HFF-Myc (cell line): ENCODE measurements around the gene ADGRG3.
"Not testable (repeated sequence)": the region's sequence is repeated elsewhere in the genome, so short reads cannot be mapped to it uniquely, and the experiment has no call there.

Source experiments
- DNase-seq: peaks from one replicate; pipeline ENCODE4 v3.0.0-alpha.2; 2011; ENCODE audit warnings: low read depth; ENCODE audit errors: extremely low read depth
- H3K4me3 ChIP-seq: replicated peaks from 2 replicates; pipeline ENCODE4 v1.5.1; 2011; ENCODE audit warnings: low read depth, mild to moderate bottlenecking, control low read depth, low read length
- TF ChIP-seq, protein P1 (sequence below): IDR thresholded peaks from 2 replicates; pipeline ENCODE4 v1.5.1; 2012; ENCODE audit warnings: mild to moderate bottlenecking, low read depth, low read length, control low read depth; ENCODE audit errors: missing control alignments

The ADGRG3 gene

DNA sequence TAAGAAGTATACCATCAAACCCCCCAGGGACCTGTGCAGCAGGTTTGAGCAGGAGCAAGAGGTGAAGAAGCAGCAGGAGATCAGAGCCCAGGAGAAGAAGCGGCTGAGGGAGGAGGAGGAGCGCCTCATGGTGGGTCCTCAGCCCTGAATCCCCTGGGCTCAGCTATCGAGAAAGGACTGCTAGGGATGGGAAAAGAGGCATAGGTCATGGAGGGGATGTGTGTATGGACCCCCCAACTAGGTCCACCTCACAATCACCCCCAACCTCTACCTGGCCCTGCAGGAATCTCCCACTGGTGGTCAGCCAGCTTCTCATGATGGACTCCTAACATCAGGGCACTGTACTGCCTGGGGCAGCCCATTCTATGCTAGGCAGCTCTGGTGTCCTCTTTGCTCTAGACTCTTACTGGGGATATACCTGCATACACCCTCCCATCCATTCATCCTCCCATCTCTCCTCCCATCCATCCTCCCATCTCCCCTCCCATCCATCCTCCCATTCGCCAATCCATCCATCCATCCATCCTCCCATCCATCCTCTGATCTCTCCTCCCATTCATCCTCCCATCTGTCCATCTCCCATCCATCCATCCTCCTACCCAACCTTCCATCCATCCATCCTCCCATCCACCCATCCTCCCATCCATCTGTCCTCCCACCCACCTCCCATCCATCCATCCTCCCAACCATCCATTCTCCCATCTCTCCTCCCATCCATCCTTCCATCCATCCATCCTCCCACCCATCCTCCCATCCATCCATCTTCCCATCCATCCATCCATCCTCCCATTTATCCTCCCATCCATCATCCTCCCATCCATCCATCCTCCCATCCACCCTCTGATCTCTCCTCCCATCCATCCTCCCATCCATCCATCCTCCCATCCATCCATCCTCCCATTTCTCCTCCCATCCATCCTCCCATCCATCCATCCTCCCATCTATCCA, 37.1 kb downstream of the ADGRG3 start:
- TF ChIP-seq, protein P1, sequence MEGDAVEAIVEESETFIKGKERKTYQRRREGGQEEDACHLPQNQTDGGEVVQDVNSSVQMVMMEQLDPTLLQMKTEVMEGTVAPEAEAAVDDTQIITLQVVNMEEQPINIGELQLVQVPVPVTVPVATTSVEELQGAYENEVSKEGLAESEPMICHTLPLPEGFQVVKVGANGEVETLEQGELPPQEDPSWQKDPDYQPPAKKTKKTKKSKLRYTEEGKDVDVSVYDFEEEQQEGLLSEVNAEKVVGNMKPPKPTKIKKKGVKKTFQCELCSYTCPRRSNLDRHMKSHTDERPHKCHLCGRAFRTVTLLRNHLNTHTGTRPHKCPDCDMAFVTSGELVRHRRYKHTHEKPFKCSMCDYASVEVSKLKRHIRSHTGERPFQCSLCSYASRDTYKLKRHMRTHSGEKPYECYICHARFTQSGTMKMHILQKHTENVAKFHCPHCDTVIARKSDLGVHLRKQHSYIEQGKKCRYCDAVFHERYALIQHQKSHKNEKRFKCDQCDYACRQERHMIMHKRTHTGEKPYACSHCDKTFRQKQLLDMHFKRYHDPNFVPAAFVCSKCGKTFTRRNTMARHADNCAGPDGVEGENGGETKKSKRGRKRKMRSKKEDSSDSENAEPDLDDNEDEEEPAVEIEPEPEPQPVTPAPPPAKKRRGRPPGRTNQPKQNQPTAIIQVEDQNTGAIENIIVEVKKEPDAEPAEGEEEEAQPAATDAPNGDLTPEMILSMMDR = no peak
- H3K4me3 ChIP-seq = no peak overlapping the region
- DNase-seq = no peak

DNA sequence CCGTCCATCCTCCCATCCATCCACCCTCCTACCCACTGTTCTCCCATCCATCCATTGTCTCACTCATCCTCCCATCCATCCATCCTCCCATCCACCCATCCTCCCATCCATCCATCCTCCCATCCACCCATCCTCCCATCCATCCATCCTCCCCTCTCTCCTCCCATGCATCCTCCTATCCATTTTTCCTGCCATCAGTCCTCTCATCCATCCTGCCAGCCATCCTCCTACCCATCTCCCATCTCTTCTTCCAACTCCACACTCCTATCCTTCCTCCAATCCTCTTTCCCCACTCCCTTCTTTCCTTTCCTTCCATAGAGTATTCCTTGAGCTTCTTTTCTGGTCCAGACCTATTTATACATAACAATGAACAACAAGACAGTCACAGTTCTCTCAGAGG, 38.6 kb downstream of the ADGRG3 start:
- H3K4me3 ChIP-seq = no peak overlapping the region
- TF ChIP-seq, protein P1 = no peak
- no peak for DNase-seq

DNA sequence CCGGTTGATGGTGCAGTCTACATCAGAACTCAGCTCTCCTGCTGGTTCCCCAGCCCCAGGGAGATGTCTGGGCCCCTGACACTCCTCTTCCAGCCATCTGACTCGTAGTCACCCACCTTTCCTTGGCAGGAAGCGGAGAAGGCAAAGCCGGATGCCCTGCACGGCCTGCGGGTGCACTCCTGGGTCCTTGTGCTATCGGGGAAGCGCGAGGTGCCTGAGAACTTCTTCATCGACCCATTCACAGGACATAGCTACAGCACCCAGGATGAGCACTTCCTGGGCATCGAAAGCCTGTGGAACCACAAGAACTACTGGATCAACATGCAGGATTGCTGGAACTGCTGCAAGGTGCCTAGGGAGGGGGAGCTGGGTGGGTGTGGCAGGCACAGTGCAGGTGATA, 39.2 kb downstream of the ADGRG3 start:
- H3K4me3 ChIP-seq = no peak overlapping the region
- no peak for DNase-seq
- TF ChIP-seq, protein P1 = no peak

DNA sequence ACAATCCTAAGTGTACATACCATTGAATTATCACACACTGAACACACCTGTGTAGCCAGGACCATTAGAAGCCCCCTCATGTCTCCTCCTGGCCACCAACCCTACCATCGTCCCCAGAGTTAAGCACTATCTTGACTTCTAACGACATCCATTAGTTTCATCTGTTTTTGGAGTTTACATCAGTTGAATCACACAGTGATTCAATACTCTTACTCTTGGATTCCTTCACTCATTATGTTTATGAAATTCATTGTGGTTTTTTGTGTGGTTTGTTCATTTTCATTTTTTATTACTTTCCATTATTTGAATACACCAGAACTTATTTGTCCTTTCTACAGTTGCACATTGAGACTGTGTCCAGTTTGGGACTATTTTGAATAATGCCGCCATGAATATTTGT, 40.1 kb downstream of the ADGRG3 start:
- no peak for DNase-seq
- TF ChIP-seq, protein P1 = no peak
- no peak overlapping the region for H3K4me3 ChIP-seq

DNA sequence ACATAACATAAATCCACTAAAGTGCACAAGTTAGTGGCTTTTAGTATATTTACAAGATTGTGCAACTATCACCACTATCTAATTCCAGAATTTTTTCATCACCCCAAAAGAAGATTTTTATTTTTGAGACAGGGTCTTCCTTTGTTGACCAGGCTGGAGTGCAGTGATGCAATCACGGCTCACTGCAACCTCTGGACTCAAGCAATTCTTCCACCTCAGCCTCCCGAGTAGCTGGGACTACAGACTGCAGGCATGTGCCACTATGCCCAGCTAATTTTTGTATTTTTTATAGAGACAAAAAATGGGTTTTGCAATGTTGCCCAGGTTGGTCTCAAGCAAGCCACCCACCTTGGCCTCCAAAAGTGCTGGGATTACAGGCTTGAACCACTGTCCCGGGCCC, 41.6 kb downstream of the ADGRG3 start:
- TF ChIP-seq, protein P1 = no peak
- no peak for DNase-seq
- no peak overlapping the region for H3K4me3 ChIP-seq

DNA sequence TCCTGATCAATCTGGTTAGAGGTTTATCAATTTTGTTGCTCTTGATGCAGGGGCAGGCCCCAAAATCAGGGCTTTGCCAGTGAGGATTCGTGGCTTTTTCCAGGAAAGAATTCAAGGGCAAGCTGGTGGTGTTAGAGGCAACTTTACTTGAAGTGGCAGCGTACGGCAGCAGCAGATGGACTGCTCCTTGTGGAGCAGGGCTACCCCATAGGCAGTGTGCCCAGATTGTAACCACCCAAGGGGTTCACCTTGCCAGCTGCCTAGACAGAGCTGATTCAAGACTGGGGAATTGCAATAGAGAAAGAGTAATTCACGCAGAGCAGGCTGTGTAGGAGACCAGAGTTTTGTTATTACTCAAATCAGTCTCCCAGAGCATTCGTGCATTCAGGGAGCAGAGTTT, 43.2 kb downstream of the ADGRG3 start:
- TF ChIP-seq, protein P1 = no peak
- no peak overlapping the region for H3K4me3 ChIP-seq
- DNase-seq = no peak

DNA sequence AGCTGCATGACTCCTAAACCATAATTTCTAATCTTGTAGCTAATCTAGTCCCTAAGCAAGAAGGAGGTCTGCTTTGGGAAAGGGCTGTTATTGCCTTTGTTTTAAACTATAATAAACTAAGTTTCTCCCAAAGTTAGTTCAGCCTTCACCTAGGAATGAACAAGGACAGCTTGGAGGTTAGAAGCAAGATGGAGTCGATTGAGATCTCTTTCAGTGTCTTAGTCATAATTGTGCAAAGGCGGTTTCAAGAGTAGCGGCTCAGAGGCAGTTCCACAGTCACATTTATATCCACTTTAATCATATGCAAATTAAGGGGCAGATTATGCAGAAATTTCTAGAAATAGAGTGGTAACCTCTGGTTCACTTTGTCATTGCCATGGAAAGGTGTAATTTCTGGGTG, 43.9 kb downstream of the ADGRG3 start:
- no peak overlapping the region for H3K4me3 ChIP-seq
- TF ChIP-seq, protein P1 = no peak
- DNase-seq = no peak

DNA sequence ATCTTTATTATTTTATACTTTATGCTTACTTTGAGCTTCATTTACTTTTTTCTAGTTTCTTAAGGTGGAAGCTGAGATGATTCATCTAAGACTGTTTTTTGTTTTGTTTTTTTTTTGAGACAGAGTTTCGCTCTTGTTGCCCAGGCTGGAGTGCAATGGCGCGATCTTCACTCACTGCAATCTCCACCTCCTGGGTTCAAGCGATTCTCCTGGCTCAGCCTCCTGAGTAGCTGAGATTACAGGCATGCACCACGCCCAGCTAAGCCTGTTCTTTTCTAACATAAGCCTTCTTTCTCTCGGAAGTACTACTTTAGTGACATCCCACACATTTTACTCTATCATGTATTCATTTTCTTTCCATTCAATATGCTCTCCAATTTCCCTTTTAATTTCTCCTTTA, 44.5 kb downstream of the ADGRG3 start:
- H3K4me3 ChIP-seq, DNase-seq: not testable (repeated sequence)
